Neural cell (in vitro differentiated cells): Measurements from ENCODE around the gene SSBP3. TPM values are rescaled to one million over a fixed set of nuclear protein-coding genes. Genes with fewer than 3 reads are reported as not detected.
A peak's percentile ranks its signal among the peaks of the same experiment; 100 is the strongest.

Experiments
- H2AFZ ChIP-seq: fragments of 200-600, 300-800 bp; sonication (generic), shearing (Covaris generic); 2 replicates; pipeline ENCODE4 v1.6.0; 2014; ENCODE audit warnings: low read depth, mild to moderate bottlenecking, antibody characterized with exemption, low read length, moderate library complexity
- H3F3A ChIP-seq: fragments of 200-600 bp; shearing (Covaris generic); 2 replicates; pipeline ENCODE4 v1.6.1; 2016; ENCODE audit warnings: mild to moderate bottlenecking, moderate library complexity, mixed read lengths, antibody characterized with exemption, low read length; ENCODE audit not compliant: insufficient read depth, poor library complexity, severe bottlenecking
- H3K27ac ChIP-seq: fragments of 200-600, 300-800 bp; sonication (generic), shearing (Covaris generic); 2 replicates; pipeline ENCODE4 v1.5.1; 2014; ENCODE audit warnings: mild to moderate bottlenecking, low read length, moderate library complexity
- H3K27me3 ChIP-seq: fragments of 300-800, 200-600 bp; sonication (generic), shearing (Covaris generic); 2 replicates; pipeline ENCODE4 v1.6.0; 2014; ENCODE audit warnings: mild to moderate bottlenecking, low read depth, low read length, moderate library complexity; ENCODE audit not compliant: insufficient read depth
- H3K36me3 ChIP-seq: fragments of 300-800, 200-600 bp; sonication (generic), shearing (Covaris generic); 2 replicates; pipeline ENCODE4 v1.5.1; 2014; ENCODE audit warnings: mild to moderate bottlenecking, antibody characterized with exemption, low read length, moderate library complexity; ENCODE audit not compliant: insufficient read depth
- H3K4me2 ChIP-seq: fragments of 300-800, 200-600 bp; sonication (generic), shearing (Covaris generic); 2 replicates; pipeline ENCODE4 v1.6.0; 2014; ENCODE audit warnings: mild to moderate bottlenecking, low read length
- H3K4me3 ChIP-seq: fragments of 300-800, 200-600 bp; sonication (generic), shearing (Covaris generic); 2 replicates; pipeline ENCODE4 v1.5.1; 2014; ENCODE audit warnings: mild to moderate bottlenecking, low read length, moderate library complexity
- H3K79me2 ChIP-seq: fragments of 200-600 bp; shearing (Covaris generic); replicated peaks from 2 replicates; pipeline ENCODE4 v1.6.0; 2014; ENCODE audit warnings: mild to moderate bottlenecking, low read length, moderate library complexity; ENCODE audit not compliant: insufficient read depth
- H3K9ac ChIP-seq: fragments of 300-800, 200-600 bp; sonication (generic), shearing (Covaris generic); 2 replicates; pipeline ENCODE4 v1.6.1; 2016; ENCODE audit warnings: mild to moderate bottlenecking, low read length, mixed read lengths
- H3K9me2 ChIP-seq: fragments of 200-600 bp; shearing (Covaris generic); 2 replicates; pipeline ENCODE4 v1.6.1; 2016; ENCODE audit warnings: mild to moderate bottlenecking, low read length, mixed read lengths; ENCODE audit not compliant: insufficient read depth
- H3K9me3 ChIP-seq: fragments of 200-600, 300-800 bp; sonication (generic), shearing (Covaris generic); 2 replicates; pipeline ENCODE4 v1.6.1; 2016; ENCODE audit warnings: mild to moderate bottlenecking, mixed run types, low read length, moderate library complexity, mixed read lengths
- H4K20me1 ChIP-seq: fragments of 200-600 bp; shearing (Covaris generic); 2 replicates; pipeline ENCODE4 v1.6.1; 2016; ENCODE audit warnings: mild to moderate bottlenecking, mixed run types; ENCODE audit not compliant: insufficient read depth
- EP300 ChIP-seq: fragments of 450-650 bp; conservative IDR thresholded peaks from 2 replicates; pipeline ENCODE4 v1.6.1; 2014; ENCODE audit warnings: antibody characterized with exemption, mild to moderate bottlenecking, moderate library complexity; ENCODE audit not compliant: poor library complexity, severe bottlenecking
- EZH2 ChIP-seq: fragments of 200-600, 300-800 bp; shearing (Covaris generic), sonication (generic); IDR thresholded peaks from 2 replicates; pipeline ENCODE4 v1.6.1; 2014; ENCODE audit warnings: antibody characterized with exemption, low read length, borderline replicate concordance, mild to moderate bottlenecking; ENCODE audit not compliant: insufficient read depth, poor library complexity, severe bottlenecking
- MXI1 ChIP-seq: fragments of 450-650 bp; conservative IDR thresholded peaks from 2 replicates; pipeline ENCODE4 v1.6.1; 2014; ENCODE audit warnings: antibody characterized with exemption, mild to moderate bottlenecking; ENCODE audit not compliant: poor library complexity, severe bottlenecking
- POLR2AphosphoS5 ChIP-seq: IDR thresholded peaks from 2 replicates; pipeline ENCODE4 v1.6.1; 2012
- RAD21 ChIP-seq: fragments of 450-650 bp; conservative IDR thresholded peaks from 2 replicates; pipeline ENCODE4 v1.6.1; 2014; ENCODE audit warnings: antibody characterized with exemption, mild to moderate bottlenecking, moderate library complexity
- SMC3 ChIP-seq: fragments of 450-650 bp; conservative IDR thresholded peaks from 2 replicates; pipeline ENCODE4 v1.6.1; 2014; ENCODE audit warnings: antibody characterized with exemption, mild to moderate bottlenecking, moderate library complexity; ENCODE audit not compliant: poor library complexity
- TAF1 ChIP-seq: IDR thresholded peaks from 2 replicates; pipeline ENCODE4 v1.6.1; 2012; ENCODE audit warnings: low read depth
- polyA plus RNA-seq: library from polyadenylated mRNA; depleted of rRNA; stranded (reverse); fragments of >200 nt; gene quantifications from 2 replicates; pipeline ENCODE4 v1.2.3, GENCODE V29; 2014
- TF ChIP-seq, protein P1 (sequence below): fragments of 450-650 bp; IDR thresholded peaks from 2 replicates; pipeline ENCODE4 v1.5.1; 2014; ENCODE audit warnings: antibody characterized with exemption, mild to moderate bottlenecking, moderate library complexity; ENCODE audit not compliant: poor library complexity, severe bottlenecking
- TF ChIP-seq, protein P2 (sequence below): IDR thresholded peaks from 2 replicates; pipeline ENCODE4 v1.6.1; 2012; ENCODE audit warnings: borderline replicate concordance

SSBP3 gene
- polyA plus RNA-seq, 1 donor from 2014 or later, result 77.4 TPM

DNA sequence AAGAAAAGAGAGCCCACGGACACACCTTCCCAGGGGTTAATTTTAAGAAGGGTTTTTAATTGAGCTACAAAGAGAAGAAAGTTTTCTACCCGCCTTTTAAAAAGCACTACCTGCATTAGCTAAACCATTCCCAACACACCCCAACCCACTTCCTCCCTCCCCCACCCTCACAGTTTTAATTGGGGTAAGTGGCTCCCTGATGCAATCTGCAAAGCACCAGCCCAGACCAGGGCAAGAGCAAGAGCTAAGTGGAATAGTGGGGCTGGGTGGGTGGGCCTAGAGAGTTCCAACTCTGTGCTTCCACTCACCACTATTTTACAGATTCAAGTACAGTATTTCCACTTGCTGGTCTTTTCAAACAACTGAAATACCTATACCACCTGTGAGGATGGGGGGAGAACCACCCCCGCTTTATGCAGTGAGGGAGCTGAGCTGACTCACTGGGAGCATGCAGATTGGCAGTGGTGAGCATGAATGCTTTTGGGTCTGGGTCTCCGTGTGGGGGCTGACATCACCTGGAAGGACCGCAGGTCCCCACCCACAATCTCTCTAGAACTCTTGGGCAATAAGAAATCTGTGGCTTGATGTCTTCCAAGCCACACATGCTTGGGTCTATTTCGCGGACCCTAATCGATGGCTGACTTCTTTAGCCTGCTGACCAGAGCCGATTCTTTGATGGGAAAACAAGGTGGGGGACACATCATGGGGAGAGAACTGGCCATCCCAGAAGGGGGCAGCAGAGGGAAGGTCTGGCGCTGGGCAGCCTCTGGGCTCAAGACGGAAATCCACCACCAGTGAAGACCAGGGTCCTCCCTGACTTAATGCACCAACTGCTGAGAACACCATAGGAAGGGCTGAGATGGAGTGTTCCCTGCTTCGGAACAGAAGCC lies 95.5 kb downstream of the SSBP3 start:
- H3K4me2 ChIP-seq, result peak overlapping the region; percentile 35
- no peak overlapping the region for H2AFZ ChIP-seq
- TF ChIP-seq, protein P1, sequence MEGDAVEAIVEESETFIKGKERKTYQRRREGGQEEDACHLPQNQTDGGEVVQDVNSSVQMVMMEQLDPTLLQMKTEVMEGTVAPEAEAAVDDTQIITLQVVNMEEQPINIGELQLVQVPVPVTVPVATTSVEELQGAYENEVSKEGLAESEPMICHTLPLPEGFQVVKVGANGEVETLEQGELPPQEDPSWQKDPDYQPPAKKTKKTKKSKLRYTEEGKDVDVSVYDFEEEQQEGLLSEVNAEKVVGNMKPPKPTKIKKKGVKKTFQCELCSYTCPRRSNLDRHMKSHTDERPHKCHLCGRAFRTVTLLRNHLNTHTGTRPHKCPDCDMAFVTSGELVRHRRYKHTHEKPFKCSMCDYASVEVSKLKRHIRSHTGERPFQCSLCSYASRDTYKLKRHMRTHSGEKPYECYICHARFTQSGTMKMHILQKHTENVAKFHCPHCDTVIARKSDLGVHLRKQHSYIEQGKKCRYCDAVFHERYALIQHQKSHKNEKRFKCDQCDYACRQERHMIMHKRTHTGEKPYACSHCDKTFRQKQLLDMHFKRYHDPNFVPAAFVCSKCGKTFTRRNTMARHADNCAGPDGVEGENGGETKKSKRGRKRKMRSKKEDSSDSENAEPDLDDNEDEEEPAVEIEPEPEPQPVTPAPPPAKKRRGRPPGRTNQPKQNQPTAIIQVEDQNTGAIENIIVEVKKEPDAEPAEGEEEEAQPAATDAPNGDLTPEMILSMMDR, result no peak
- TF ChIP-seq EZH2 (no peak), RAD21 (no peak), EP300 (no peak), POLR2AphosphoS5 (no peak), TAF1 (no peak), MXI1 (no peak), SMC3 (no peak)
- TF ChIP-seq, protein P2, sequence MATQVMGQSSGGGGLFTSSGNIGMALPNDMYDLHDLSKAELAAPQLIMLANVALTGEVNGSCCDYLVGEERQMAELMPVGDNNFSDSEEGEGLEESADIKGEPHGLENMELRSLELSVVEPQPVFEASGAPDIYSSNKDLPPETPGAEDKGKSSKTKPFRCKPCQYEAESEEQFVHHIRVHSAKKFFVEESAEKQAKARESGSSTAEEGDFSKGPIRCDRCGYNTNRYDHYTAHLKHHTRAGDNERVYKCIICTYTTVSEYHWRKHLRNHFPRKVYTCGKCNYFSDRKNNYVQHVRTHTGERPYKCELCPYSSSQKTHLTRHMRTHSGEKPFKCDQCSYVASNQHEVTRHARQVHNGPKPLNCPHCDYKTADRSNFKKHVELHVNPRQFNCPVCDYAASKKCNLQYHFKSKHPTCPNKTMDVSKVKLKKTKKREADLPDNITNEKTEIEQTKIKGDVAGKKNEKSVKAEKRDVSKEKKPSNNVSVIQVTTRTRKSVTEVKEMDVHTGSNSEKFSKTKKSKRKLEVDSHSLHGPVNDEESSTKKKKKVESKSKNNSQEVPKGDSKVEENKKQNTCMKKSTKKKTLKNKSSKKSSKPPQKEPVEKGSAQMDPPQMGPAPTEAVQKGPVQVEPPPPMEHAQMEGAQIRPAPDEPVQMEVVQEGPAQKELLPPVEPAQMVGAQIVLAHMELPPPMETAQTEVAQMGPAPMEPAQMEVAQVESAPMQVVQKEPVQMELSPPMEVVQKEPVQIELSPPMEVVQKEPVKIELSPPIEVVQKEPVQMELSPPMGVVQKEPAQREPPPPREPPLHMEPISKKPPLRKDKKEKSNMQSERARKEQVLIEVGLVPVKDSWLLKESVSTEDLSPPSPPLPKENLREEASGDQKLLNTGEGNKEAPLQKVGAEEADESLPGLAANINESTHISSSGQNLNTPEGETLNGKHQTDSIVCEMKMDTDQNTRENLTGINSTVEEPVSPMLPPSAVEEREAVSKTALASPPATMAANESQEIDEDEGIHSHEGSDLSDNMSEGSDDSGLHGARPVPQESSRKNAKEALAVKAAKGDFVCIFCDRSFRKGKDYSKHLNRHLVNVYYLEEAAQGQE, result no peak
- peak overlapping the region; percentile 8 for H3K9ac ChIP-seq
- peaks cover 68% of the 10 kb centered on the region for H3K79me2 ChIP-seq
- H3K36me3 ChIP-seq, result no peaks in the 10 kb centered on the region
- H3K27me3 ChIP-seq, result no peaks in the 10 kb centered on the region
- peaks cover 18% of the 10 kb centered on the region for H4K20me1 ChIP-seq
- H3K27ac ChIP-seq, result no peak overlapping the region
- no peaks in the 10 kb centered on the region for H3K9me3 ChIP-seq
- no peaks in the 10 kb centered on the region for H3K9me2 ChIP-seq
- peaks cover 3% of the 10 kb centered on the region for H3F3A ChIP-seq
- peak overlapping the region; percentile 46 for H3K4me3 ChIP-seq

DNA sequence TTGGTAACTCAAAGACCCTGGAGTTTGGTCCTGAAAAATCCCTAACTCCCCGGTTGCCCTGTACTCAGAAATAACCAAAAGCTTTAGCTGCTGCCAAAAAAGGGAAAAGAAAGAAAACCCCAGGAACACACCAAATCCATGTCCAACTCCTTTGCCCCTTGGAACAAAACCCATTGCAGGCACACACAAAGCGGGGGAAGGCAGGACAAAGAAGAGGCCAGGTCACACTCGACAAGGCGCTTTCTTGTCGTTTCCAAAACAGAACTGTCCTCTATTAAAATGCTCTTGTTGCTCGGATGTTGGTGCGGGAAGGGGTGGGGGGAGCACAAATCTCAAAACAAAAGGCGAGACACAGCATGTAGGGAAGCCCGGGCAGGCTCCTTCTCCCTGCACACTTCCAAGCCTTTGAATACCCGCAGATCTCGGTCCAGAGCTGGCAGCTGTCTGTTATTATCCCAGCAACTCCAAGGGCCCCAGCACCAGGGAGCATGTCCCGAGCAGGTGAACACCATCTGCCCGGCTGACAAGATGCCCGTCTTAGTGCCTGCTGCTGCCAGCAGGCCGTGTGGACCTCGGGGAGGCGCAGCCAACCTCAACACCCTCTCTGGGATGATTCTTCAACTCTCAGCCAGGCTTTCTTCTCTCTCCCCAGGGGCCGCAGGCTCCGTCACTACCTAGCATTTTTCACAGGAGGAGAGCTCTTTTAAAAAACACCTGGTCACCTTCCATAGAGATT lies 96.4 kb downstream of the SSBP3 start:
- Histone ChIP-seq H3K9ac (peak overlapping the region; percentile 8), H3K27ac (no peak overlapping the region)

More for the DNA sequence above, 96.4 kb downstream of the SSBP3 start:
- peaks cover 14% of the 10 kb centered on the region for H4K20me1 ChIP-seq
- H3K79me2 ChIP-seq, result peaks cover 68% of the 10 kb centered on the region
- H3K27me3 ChIP-seq, result no peaks in the 10 kb centered on the region
- H3K9me2 ChIP-seq, result no peaks in the 10 kb centered on the region
- TF ChIP-seq TAF1 (no peak), SMC3 (no peak), POLR2AphosphoS5 (no peak)
- TF ChIP-seq, protein P1, result no peak
- no peaks in the 10 kb centered on the region for H3K9me3 ChIP-seq
- peaks cover 3% of the 10 kb centered on the region for H3F3A ChIP-seq
- H3K36me3 ChIP-seq, result no peaks in the 10 kb centered on the region
- peak overlapping the region; percentile 35 for H3K4me2 ChIP-seq
- H3K4me3 ChIP-seq, result peak overlapping the region; percentile 46
- H2AFZ ChIP-seq, result no peak overlapping the region
